GM06990 (cell line): ENCODE measurements around the gene HEPN1.

Source experiments
- DNase-seq: peaks from one replicate; pipeline ENCODE4 v3.0.0-alpha.2; 2011; ENCODE audit not compliant: insufficient read length; ENCODE audit errors: extremely low read depth
- H3K27me3 ChIP-seq: replicated peaks from 2 replicates; pipeline ENCODE4 v1.6.0; 2011; ENCODE audit warnings: low read length; ENCODE audit not compliant: control insufficient read depth, insufficient read depth
- H3K36me3 ChIP-seq: 2 replicates; pipeline ENCODE4 v1.5.1; 2011; ENCODE audit warnings: low read length; ENCODE audit not compliant: control insufficient read depth, insufficient read depth
- H3K4me3 ChIP-seq: replicated peaks from 2 replicates; pipeline ENCODE4 v1.5.1; 2011; ENCODE audit warnings: low read depth, mild to moderate bottlenecking, control low read depth, low read length
- CTCF ChIP-seq: IDR thresholded peaks from 2 replicates; pipeline ENCODE4 v1.5.1; 2011; ENCODE audit warnings: low read length, control low read depth, mild to moderate bottlenecking, inconsistent platforms; ENCODE audit not compliant: insufficient read depth, poor library complexity, severe bottlenecking

The HEPN1 gene

GRCh38 chr11:124880958-124881357 lies 38.1 kb upstream of the HEPN1 start:
- TF ChIP-seq CTCF = no peak
- Histone ChIP-seq H3K36me3 (no peaks in the 10 kb centered on the region), H3K27me3 (no peaks in the 10 kb centered on the region; the same call in 1 of the 2 replicates), H3K4me3 (no peak overlapping the region)
- DNase-seq = no peak

- no peaks in the 10 kb centered on the region for H3K36me3 ChIP-seq
- no peak for TF ChIP-seq CTCF
- H3K4me3 ChIP-seq = no peak overlapping the region
- no peak for DNase-seq
- no peaks in the 10 kb centered on the region; the same call in 1 of the 2 replicates for H3K27me3 ChIP-seq
These were observed 36.5 kb upstream of the HEPN1 start for GRCh38 chr11:124882339-124883071.

- Histone ChIP-seq H3K27me3 (no peaks in the 10 kb centered on the region; the same call in none of the 2 replicates), H3K4me3 (no peak overlapping the region), H3K36me3 (no peaks in the 10 kb centered on the region)
- no peak for TF ChIP-seq CTCF
- no peak for DNase-seq
These were observed 34.7 kb upstream of the HEPN1 start for GRCh38 chr11:124884340-124884739.

GRCh38 chr11:124884869-124885479 lies 34.1 kb upstream of the HEPN1 start:
- H3K27me3 ChIP-seq = no peaks in the 10 kb centered on the region; the same call in none of the 2 replicates
- no peak overlapping the region for H3K4me3 ChIP-seq
- TF ChIP-seq CTCF = no peak
- no peak for DNase-seq
- H3K36me3 ChIP-seq = no peaks in the 10 kb centered on the region

- TF ChIP-seq CTCF = no peak
- Histone ChIP-seq H3K27me3 (no peaks in the 10 kb centered on the region; the same call in none of the 2 replicates), H3K4me3 (no peak overlapping the region), H3K36me3 (no peaks in the 10 kb centered on the region)
- DNase-seq = no peak
These were observed 32.6 kb upstream of the HEPN1 start for GRCh38 chr11:124886476-124886875.
